GM21576 (cell line): Measurements from ENCODE around the gene ITGB1.
A peak's percentile ranks its signal among the peaks of the same experiment; 100 is the strongest.
"Not testable (repeated sequence)": the region's sequence is repeated elsewhere in the genome, so short reads cannot be mapped to it uniquely, and the experiment has no call there.

Experiments
- ATAC-seq: cut with Tn5 transposase; IDR thresholded peaks from one replicate; pipeline ENCODE4 v1.9.1; 2021; ENCODE audit warnings: mild to moderate bottlenecking, moderate library complexity; ENCODE audit not compliant: unreplicated experiment

ITGB1 gene

GRCh38 chr10:32980558-32981468, 22.8 kb upstream of the ITGB1 start:
- peak; percentile 97 for ATAC-seq

- no peak for ATAC-seq
These were observed 22.2 kb upstream of the ITGB1 start for GRCh38 chr10:32980242-32980557.

- not testable (repeated sequence) for ATAC-seq
These were observed 21.7 kb upstream of the ITGB1 start for GRCh38 chr10:32979719-32980118.

GRCh38 chr10:32979041-32979440, 21.0 kb upstream of the ITGB1 start:
- ATAC-seq: no peak

GRCh38 chr10:32977846-32978809, 20.1 kb upstream of the ITGB1 start:
- not testable (repeated sequence) for ATAC-seq

GRCh38 chr10:32976338-32976737, 18.3 kb upstream of the ITGB1 start:
- ATAC-seq: no peak

- no peak for ATAC-seq
These were observed 14.9 kb upstream of the ITGB1 start for GRCh38 chr10:32972929-32973328.

- no peak for ATAC-seq
These were observed 14.4 kb upstream of the ITGB1 start for GRCh38 chr10:32972460-32972859.

GRCh38 chr10:32971536-32972091, 13.6 kb upstream of the ITGB1 start:
- no peak for ATAC-seq

- ATAC-seq: peak; percentile 57
These were observed 12.9 kb upstream of the ITGB1 start for GRCh38 chr10:32970910-32971309.

GRCh38 chr10:32964270-32964669, 6.2 kb upstream of the ITGB1 start:
- ATAC-seq: no peak

- no peak for ATAC-seq
These were observed 5.1 kb upstream of the ITGB1 start for GRCh38 chr10:32963096-32963495.

- ATAC-seq: no peak
These were observed 4.5 kb upstream of the ITGB1 start for GRCh38 chr10:32962521-32962920.

- no peak for ATAC-seq
These were observed 3.9 kb upstream of the ITGB1 start for GRCh38 chr10:32961895-32962369.

GRCh38 chr10:32961343-32961894, 3.4 kb upstream of the ITGB1 start:
- no peak for ATAC-seq

- ATAC-seq: no peak
These were observed 2.0 kb upstream of the ITGB1 start for GRCh38 chr10:32960022-32960421.

GRCh38 chr10:32959006-32959920, 1.2 kb upstream of the ITGB1 start:
- ATAC-seq: peak; percentile 40

GRCh38 chr10:32957341-32958084, 517 bp downstream of the ITGB1 start:
- peak; percentile 21 for ATAC-seq
